HepG2 (cell line): Measurements from ENCODE around the gene PCGF2. TPM values are rescaled to one million over a fixed set of nuclear protein-coding genes. Genes with fewer than 3 reads are reported as not detected.
A peak's percentile ranks its signal among the peaks of the same experiment; 100 is the strongest.

ENCODE experiments used
- ATAC-seq: fragments of 200-7000 bp; cut with Tn5 transposase; 3 replicates; pipeline ENCODE4 v1.9.1; 2020; ENCODE audit warnings: mild to moderate bottlenecking, moderate library complexity
- BruUV-seq: library from RNA; stranded (reverse); fragments of 400-500 nt; replicated peaks from 2 replicates; lab custom pipeline; 2021; lab: Mats Ljungman, UMichigan
- CTCF ChIA-PET: fragments of 300-600 bp; formaldehyde crosslinking; extraction: SDS; loops from one replicate; lab custom pipeline; 2021; ENCODE audit warnings: low total read pairs, inconsistent platforms, low intra/inter-chr PET ratio; lab: Yijun Ruan, JAX
- POLR2A ChIA-PET: fragments of 350-600 bp; sonication (Branson Sonifier 250); formaldehyde crosslinking; loops from one replicate; lab custom pipeline; 2020; ENCODE audit warnings: antibody characterized with exemption, inconsistent platforms; lab: Yijun Ruan, JAX
- DNase-seq: peaks from one replicate; pipeline ENCODE4 v3.0.0-alpha.2; 2015; ENCODE audit warnings: low spot score
- FAIRE-seq: peaks from 3 replicates; lab custom pipeline; 2011; peaks lifted over from hg19 to GRCh38; lab: Jason Lieb, UNC
- H2AFZ ChIP-seq: one replicate; pipeline ENCODE4 v1.6.1; 2011; ENCODE audit warnings: low read length, inconsistent platforms
- H3K27ac ChIP-seq: fragments of 300-600 bp; 3 replicates; pipeline ENCODE4 v1.8.0; 2011; ENCODE audit warnings: mixed run types, mild to moderate bottlenecking, mixed read lengths, low read length, inconsistent platforms; ENCODE audit not compliant: insufficient read depth; ENCODE audit errors: extremely low read length
- H3K27me3 ChIP-seq, 2 experiments: fragments of 200-600 bp in 1 of 2; 2 replicates in 1 of 2; 3 replicates in 1 of 2; pipeline versions ENCODE4 v1.6.0 to v1.8.0; 2011; ENCODE audit warnings: low read length in 2 of 2, mild to moderate bottlenecking in 2 of 2, moderate library complexity in 2 of 2, inconsistent platforms in 1 of 2; ENCODE audit not compliant: insufficient read depth in 2 of 2, control insufficient read depth in 1 of 2
- H3K36me3 ChIP-seq, 2 experiments: fragments of 200-600 bp in 1 of 2; replicated peaks in 1 of 2; 2 replicates in 1 of 2; 3 replicates in 1 of 2; pipeline versions ENCODE4 v1.5.1 to v1.8.0; 2011; ENCODE audit warnings: low read length in 2 of 2, inconsistent platforms in 1 of 2; ENCODE audit not compliant: insufficient read depth in 2 of 2, control insufficient read depth in 1 of 2
- H3K4me1 ChIP-seq: 2 replicates; pipeline ENCODE4 v1.5.1; 2012; ENCODE audit warnings: low read length, inconsistent platforms; ENCODE audit not compliant: insufficient read depth
- H3K4me2 ChIP-seq: 2 replicates; pipeline ENCODE4 v1.6.0; 2011; ENCODE audit warnings: low read depth, low read length, inconsistent platforms
- H3K4me3 ChIP-seq, 3 experiments: fragments of 200-600 bp in 1 of 3; sonication (generic), shearing (Covaris generic) in 1 of 3; replicated peaks in 1 of 3; 2 replicates each; pipeline ENCODE4 v1.5.1; 2011 to 2016; ENCODE audit warnings: low read length in 3 of 3, inconsistent platforms in 2 of 3, low read depth in 2 of 3, mild to moderate bottlenecking in 2 of 3, control low read depth in 1 of 3, mixed read lengths in 1 of 3; ENCODE audit not compliant: insufficient read depth in 1 of 3
- H3K79me2 ChIP-seq: one replicate; pipeline ENCODE4 v1.6.1; 2011; ENCODE audit warnings: low read length, inconsistent platforms; ENCODE audit not compliant: insufficient read depth
- H3K9ac ChIP-seq: 2 replicates; pipeline ENCODE4 v1.6.0; 2011; ENCODE audit warnings: mild to moderate bottlenecking, low read depth, low read length, inconsistent platforms; ENCODE audit not compliant: insufficient read depth
- H3K9me3 ChIP-seq: 2 replicates; pipeline ENCODE4 v1.5.1; 2012; ENCODE audit warnings: mild to moderate bottlenecking, low read length
- H4K20me1 ChIP-seq: 2 replicates; pipeline ENCODE4 v1.6.0; 2011; ENCODE audit warnings: inconsistent platforms, mild to moderate bottlenecking, low read length, moderate library complexity; ENCODE audit not compliant: insufficient read depth
- AGO1 ChIP-seq: fragments of 200-400 bp; formaldehyde crosslinking; IDR thresholded peaks from 2 replicates; pipeline ENCODE4 v1.6.1; 2017; ENCODE audit warnings: mild to moderate bottlenecking, low read depth, low read length, moderate library complexity; ENCODE audit not compliant: poor library complexity, severe bottlenecking
- ATF7 ChIP-seq, 2 experiments: fragments of 450-650 bp in 1 of 2; sonication (generic) in 1 of 2; formaldehyde crosslinking in 1 of 2; IDR thresholded peaks; 2 replicates each; pipeline versions ENCODE4 v1.4.0 to v1.6.1; 2016 to 2020; ENCODE audit warnings: antibody characterized with exemption in 1 of 2, mild to moderate bottlenecking in 1 of 2, missing genetic modification reagents in 1 of 2
- CSRNP2 ChIP-seq: sonication (generic); formaldehyde crosslinking; conservative IDR thresholded peaks from 2 replicates; pipeline ENCODE4 v1.8.0; 2022; ENCODE audit warnings: low read depth, missing genetic modification reagents
- EEA1 ChIP-seq: sonication (generic); formaldehyde crosslinking; IDR thresholded peaks from 2 replicates; pipeline ENCODE4 v1.5.1; 2020; ENCODE audit warnings: mild to moderate bottlenecking, missing genetic modification reagents, borderline replicate concordance
- EED ChIP-seq: sonication (generic); formaldehyde crosslinking; IDR thresholded peaks from 2 replicates; pipeline ENCODE4 v1.5.0; 2020; ENCODE audit warnings: mild to moderate bottlenecking, missing genetic modification reagents
- GLI4 ChIP-seq: sonication (generic); formaldehyde crosslinking; IDR thresholded peaks from 2 replicates; pipeline ENCODE4 v1.5.1; 2020; ENCODE audit warnings: missing genetic modification reagents, mild to moderate bottlenecking, moderate library complexity, borderline replicate concordance
- ISX ChIP-seq: sonication (generic); formaldehyde crosslinking; conservative IDR thresholded peaks from 2 replicates; pipeline ENCODE4 v1.5.0; 2020; ENCODE audit warnings: missing genetic modification reagents
- MTA3 ChIP-seq: sonication (generic); formaldehyde crosslinking; IDR thresholded peaks from 2 replicates; pipeline ENCODE4 v1.4.0; 2020; ENCODE audit warnings: missing genetic modification reagents
- NFAT5 ChIP-seq: sonication (generic); formaldehyde crosslinking; IDR thresholded peaks from 2 replicates; pipeline ENCODE4 v1.4.0; 2020; ENCODE audit warnings: missing genetic modification reagents
- NPAS2 ChIP-seq: sonication (generic); formaldehyde crosslinking; IDR thresholded peaks from 2 replicates; pipeline ENCODE4 v1.8.0; 2022; ENCODE audit warnings: mild to moderate bottlenecking, missing genetic modification reagents, borderline replicate concordance
- RFX1 ChIP-seq: fragments of 450-650 bp; IDR thresholded peaks from 2 replicates; pipeline ENCODE4 v1.6.1; 2017
- RORA ChIP-seq: sonication (generic); formaldehyde crosslinking; IDR thresholded peaks from 2 replicates; pipeline ENCODE4 v1.5.0; 2020; ENCODE audit warnings: mild to moderate bottlenecking, missing genetic modification reagents, moderate library complexity
- TERF1 ChIP-seq: sonication (generic); formaldehyde crosslinking; IDR thresholded peaks from 2 replicates; pipeline ENCODE4 v1.8.0; 2022; ENCODE audit warnings: mild to moderate bottlenecking, missing genetic modification reagents, moderate library complexity
- ZNF17 ChIP-seq: sonication (generic); formaldehyde crosslinking; IDR thresholded peaks from 2 replicates; pipeline ENCODE4 v1.5.0; 2020; ENCODE audit warnings: mild to moderate bottlenecking, missing genetic modification reagents
- ZNF446 ChIP-seq: sonication (generic); formaldehyde crosslinking; IDR thresholded peaks from 2 replicates; pipeline ENCODE4 v1.5.0; 2020; ENCODE audit warnings: mild to moderate bottlenecking, missing genetic modification reagents
- ZNF75D ChIP-seq: sonication (generic); formaldehyde crosslinking; IDR thresholded peaks from 2 replicates; pipeline ENCODE4 v1.8.1; 2023; ENCODE audit warnings: missing genetic modification reagents, mild to moderate bottlenecking, borderline replicate concordance
- WGBS: methylation state at CpG from one replicate; pipeline ENCODE4 v1.1.6; 2017; ENCODE audit warnings: low lambda C conversion rate; 5-methylcytosine and 5-hydroxymethylcytosine counted together
- in situ Hi-C: cut with HindIII; loops from 2 replicates; pipeline ENCODE4 v1.10.0; 2017; ENCODE audit warnings: low pct_unique_long_range_greater_than_20kb; ENCODE audit not compliant: extremely low pct_ligation_motif_present
- intact Hi-C: fragments of 100-400 bp; cut with micrococcal nuclease; formaldehyde crosslinking; loops from one replicate; pipeline ENCODE4 v1.10.0; 2022; ENCODE audit not compliant: unreplicated experiment
- polyA plus RNA-seq, 8 experiments: library from polyadenylated mRNA; depleted of rRNA in 3 of 8; stranded (reverse) in 7 of 8; unstranded in 1 of 8; fragments of >200 nt; fragmentation: Illumina TruSeq in 4 of 8; extraction: Trizol in 4 of 8; gene quantifications; 2 replicates each; pipeline versions ENCODE4 v1.2.1 to v1.2.3, GENCODE V29; 2011 to 2016; ENCODE audit warnings: low read depth in 4 of 8, missing spikeins in 1 of 8, mixed read lengths in 1 of 8; ENCODE audit not compliant: insufficient read depth in 1 of 8
- total RNA-seq, 5 experiments: library from RNA; depleted of rRNA; stranded (reverse); fragments of >200 nt; fragmentation: Illumina TruSeq; extraction: Trizol; gene quantifications; 2 replicates each; pipeline ENCODE4 v1.2.3, GENCODE V29; 2016; ENCODE audit warnings: low read depth in 1 of 5

Gene PCGF2
- total and polyA plus RNA-seq, 2 of the 13 experiments (the other 11 are each of a cell fraction or from before 2014, with no cell fraction given) = 11.6 to 29.4 TPM

- no peak overlapping the region for H2AFZ ChIP-seq
- FAIRE-seq = no peak
- no peak overlapping the region for H3K4me3 ChIP-seq
- POLR2A ChIA-PET = no interaction called here
- WGBS = 96% methylated on average over 14 of the region's 14 CpGs
- H3K36me3 ChIP-seq = peaks cover 30 to 64% of the 10 kb centered on the region in 2 experiments
- peaks cover 38% of the 10 kb centered on the region for H4K20me1 ChIP-seq
- no peak overlapping the region for H3K9ac ChIP-seq
- intact Hi-C loops (no loop called here), in situ Hi-C loops (no loop called here)
- H3K4me1 ChIP-seq = peaks cover 41% of the 10 kb centered on the region
- ATAC-seq = no peak
- no TSS peak for BruUV-seq
- H3K27me3 ChIP-seq = no peaks in the 10 kb centered on the region
- DNase-seq = no peak
- H3K9me3 ChIP-seq = no peaks in the 10 kb centered on the region
- no peak overlapping the region for H3K27ac ChIP-seq
- H3K4me2 ChIP-seq = no peak overlapping the region
- CTCF ChIA-PET = no interaction called here
- peaks cover 35% of the 10 kb centered on the region for H3K79me2 ChIP-seq
- TF ChIP-seq NFAT5 = no peak
- no peak for TF ChIP-seq RORA (CRISPR knock-in tag)
- TF ChIP-seq AGO1 = peak; percentile 59
- TF ChIP-seq MTA3 (CRISPR knock-in tag) = no peak
- TF ChIP-seq TERF1 = no peak
- no peak for TF ChIP-seq EED (CRISPR knock-in tag)
- TF ChIP-seq CSRNP2 (CRISPR knock-in tag) = no peak
- no peak for TF ChIP-seq NPAS2 (CRISPR knock-in tag)
- TF ChIP-seq ZNF75D (CRISPR knock-in tag) = 0 out of 2 replicates have a peak, but pooled peaks have one; percentile 37
- TF ChIP-seq RFX1 = no peak
- no peak for TF ChIP-seq EEA1 (CRISPR knock-in tag)
- no peak for TF ChIP-seq ISX
- no peak for TF ChIP-seq ZNF446 (CRISPR knock-in tag)
- TF ChIP-seq ATF7 (IDR thresholded peaks at IDR 0.05) = no peak
- no peak for TF ChIP-seq ATF7 (CRISPR knock-in tag; IDR thresholded peaks at IDR 0.05)
- TF ChIP-seq ZNF17 (CRISPR knock-in tag) = no peak
- TF ChIP-seq GLI4 = no peak
Observed at GRCh38 chr17:38738007-38738662, 10.0 kb downstream of the PCGF2 start.
